B cell (primary cell): ENCODE results near the gene SPEN.

Source experiments
- CTCF ChIP-seq: fragments of 200-600 bp; IDR thresholded peaks from one replicate; pipeline ENCODE4 v1.8.0; 2022; ENCODE audit warnings: antibody characterized with exemption, mild to moderate bottlenecking
- EZH2 ChIP-seq: IDR thresholded peaks from 2 replicates; pipeline ENCODE4 v1.6.1; 2012; ENCODE audit warnings: borderline replicate concordance, low read depth, mild to moderate bottlenecking, moderate library complexity, low read length; ENCODE audit not compliant: insufficient read depth, poor library complexity, severe bottlenecking

GRCh38 chr1:15883326-15883725, 35.8 kb downstream of the SPEN start:
- no peak for TF ChIP-seq CTCF
- TF ChIP-seq EZH2, result no peak
